ENCODE measurements around the gene GYPE.
"Not testable (repeated sequence)": the region's sequence is repeated elsewhere in the genome, so short reads cannot be mapped to it uniquely, and the experiment has no call there.

The GYPE gene

DNA sequence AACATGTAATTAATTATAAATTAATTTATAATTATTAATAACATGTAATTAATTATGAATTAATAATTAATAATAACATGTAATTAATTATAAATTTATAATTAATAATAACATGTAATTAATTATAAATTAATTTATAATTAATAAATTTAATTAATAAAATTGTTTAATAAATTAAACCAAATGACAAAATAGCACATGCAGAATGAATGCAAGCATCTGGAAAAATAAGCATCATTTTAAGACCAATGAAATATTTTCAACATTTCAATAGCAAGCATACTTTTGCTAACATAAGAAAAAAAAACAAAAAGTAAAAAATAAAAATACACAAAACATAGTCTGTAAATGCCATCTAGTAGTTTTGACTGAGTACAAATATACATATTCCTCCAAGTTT lies 21.8 kb downstream of the GYPE start (continued):
- TF ChIP-seq ZNF214 (tag by site-specific recombination; IDR thresholded peaks at IDR 0.05; ENCODE audit: borderline replicate concordance) (no peak), BCL11A (tag by site-specific recombination; IDR thresholded peaks at IDR 0.05; ENCODE audit: low read depth) (no peak), ZBTB20 (tag by site-specific recombination; IDR thresholded peaks at IDR 0.05) (no peak), BCL11B (tag by site-specific recombination; IDR thresholded peaks at IDR 0.05; ENCODE audit: low read depth) (no peak), TCF7L2 (IDR thresholded peaks at IDR 0.05; ENCODE audit: borderline replicate concordance, low read depth, low read length) (no peak)

DNA sequence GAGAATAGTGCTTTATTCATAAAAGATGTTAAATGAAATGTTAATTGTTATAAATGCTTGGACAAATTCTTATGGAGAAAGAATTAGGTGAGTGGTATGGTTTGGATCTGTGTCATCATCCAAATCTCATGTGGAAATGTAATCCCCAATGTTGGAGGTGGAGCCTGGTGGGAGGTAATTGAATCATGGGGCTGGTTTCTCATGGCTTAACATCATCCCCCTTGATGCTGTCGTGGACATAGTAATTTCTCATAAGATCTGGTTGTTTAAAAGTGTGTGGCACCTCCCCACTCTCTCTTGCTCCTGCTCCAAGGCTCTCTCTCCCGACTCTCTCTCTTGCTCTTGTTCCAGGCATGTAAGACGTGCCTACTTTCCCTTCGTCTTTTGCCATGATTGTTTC lies 22.5 kb downstream of the GYPE start:
- CTCF ChIA-PET = no interaction called here
- no peaks in the 10 kb centered on the region for H3K4me1 ChIP-seq (ENCODE audit: control insufficient read depth, insufficient read depth, low read length)
- POLR2A ChIA-PET = no interaction called here
- H3K4me3 ChIP-seq (ENCODE audit: low read depth, low read length) = no peak overlapping the region
- H3K9me3 ChIP-seq (ENCODE audit: control insufficient read depth, insufficient read depth, low read depth, low read length) = no peaks in the 10 kb centered on the region
- H3K27ac ChIP-seq (ENCODE audit: extremely low read depth, low read depth, low read length) = no peak overlapping the region
- H3K36me3 ChIP-seq (ENCODE audit: control insufficient read depth in 2 of 2, insufficient read depth in 1 of 2, low read length in 2 of 2) = no peaks in the 10 kb centered on the region
- TF ChIP-seq IKZF3 (tag by site-specific recombination; IDR thresholded peaks at IDR 0.05) (no peak), ZBTB21 (tag by site-specific recombination; IDR thresholded peaks at IDR 0.05) (no peak)
- TF ChIP-seq, protein P1, sequence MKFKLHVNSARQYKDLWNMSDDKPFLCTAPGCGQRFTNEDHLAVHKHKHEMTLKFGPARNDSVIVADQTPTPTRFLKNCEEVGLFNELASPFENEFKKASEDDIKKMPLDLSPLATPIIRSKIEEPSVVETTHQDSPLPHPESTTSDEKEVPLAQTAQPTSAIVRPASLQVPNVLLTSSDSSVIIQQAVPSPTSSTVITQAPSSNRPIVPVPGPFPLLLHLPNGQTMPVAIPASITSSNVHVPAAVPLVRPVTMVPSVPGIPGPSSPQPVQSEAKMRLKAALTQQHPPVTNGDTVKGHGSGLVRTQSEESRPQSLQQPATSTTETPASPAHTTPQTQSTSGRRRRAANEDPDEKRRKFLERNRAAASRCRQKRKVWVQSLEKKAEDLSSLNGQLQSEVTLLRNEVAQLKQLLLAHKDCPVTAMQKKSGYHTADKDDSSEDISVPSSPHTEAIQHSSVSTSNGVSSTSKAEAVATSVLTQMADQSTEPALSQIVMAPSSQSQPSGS (tag by site-specific recombination; IDR thresholded peaks at IDR 0.05; ENCODE audit: low read depth) = no peak

DNA sequence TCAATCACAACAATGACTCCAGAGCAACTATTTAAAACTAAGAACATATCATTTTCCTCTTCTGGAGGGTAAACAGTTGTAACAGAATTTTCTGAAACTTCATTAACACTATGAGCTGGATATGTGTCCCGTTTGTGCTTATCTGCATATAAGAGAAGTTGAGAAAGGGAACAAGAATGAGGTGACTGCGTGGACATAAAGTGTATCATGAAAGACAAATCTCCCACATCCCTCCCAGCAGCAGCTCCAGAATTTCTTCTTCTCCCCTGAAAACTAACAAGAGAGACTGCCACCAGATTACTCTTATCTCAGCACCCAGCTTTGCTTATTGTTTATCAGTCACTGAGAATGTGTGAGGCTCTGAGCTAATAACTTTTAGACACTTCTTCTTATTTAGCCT lies 25.8 kb downstream of the GYPE start:
- H3K27ac ChIP-seq (ENCODE audit: extremely low read depth, low read depth, low read length); H3K9me3 ChIP-seq (ENCODE audit: control insufficient read depth, insufficient read depth, low read depth, low read length); POLR2A ChIA-PET; H3K36me3 ChIP-seq (ENCODE audit: control insufficient read depth in 2 of 2, insufficient read depth in 1 of 2, low read length in 2 of 2); H3K4me3 ChIP-seq (ENCODE audit: low read depth, low read length); H3K4me1 ChIP-seq (ENCODE audit: control insufficient read depth, insufficient read depth, low read length); CTCF ChIA-PET: not testable (repeated sequence)

DNA sequence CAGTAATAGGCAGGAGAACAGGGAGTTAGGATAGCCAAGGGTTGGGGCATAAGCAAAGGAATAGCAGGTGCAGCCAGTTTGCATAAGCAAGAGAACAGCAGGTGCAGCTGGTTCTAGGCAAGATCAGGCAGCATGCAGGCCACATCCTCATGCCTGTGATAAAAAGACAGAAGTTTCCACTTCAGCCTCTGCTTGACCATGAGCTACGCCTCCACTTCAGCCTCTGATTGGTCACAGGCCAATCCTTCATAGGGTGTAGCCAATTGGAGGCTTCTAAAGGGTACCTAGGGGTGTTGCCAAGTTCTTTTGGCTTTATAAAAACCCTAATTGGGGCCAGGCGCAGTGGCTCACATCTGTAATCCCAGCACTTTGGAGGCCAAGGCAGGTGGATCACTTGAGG lies 30.0 kb downstream of the GYPE start:
- H3K36me3 ChIP-seq (ENCODE audit: control insufficient read depth in 2 of 2, insufficient read depth in 1 of 2, low read length in 2 of 2); H3K27ac ChIP-seq (ENCODE audit: extremely low read depth, low read depth, low read length); H3K4me1 ChIP-seq (ENCODE audit: control insufficient read depth, insufficient read depth, low read length); H3K4me3 ChIP-seq (ENCODE audit: low read depth, low read length); CTCF ChIA-PET; POLR2A ChIA-PET; H3K9me3 ChIP-seq (ENCODE audit: control insufficient read depth, insufficient read depth, low read depth, low read length): not testable (repeated sequence)

DNA sequence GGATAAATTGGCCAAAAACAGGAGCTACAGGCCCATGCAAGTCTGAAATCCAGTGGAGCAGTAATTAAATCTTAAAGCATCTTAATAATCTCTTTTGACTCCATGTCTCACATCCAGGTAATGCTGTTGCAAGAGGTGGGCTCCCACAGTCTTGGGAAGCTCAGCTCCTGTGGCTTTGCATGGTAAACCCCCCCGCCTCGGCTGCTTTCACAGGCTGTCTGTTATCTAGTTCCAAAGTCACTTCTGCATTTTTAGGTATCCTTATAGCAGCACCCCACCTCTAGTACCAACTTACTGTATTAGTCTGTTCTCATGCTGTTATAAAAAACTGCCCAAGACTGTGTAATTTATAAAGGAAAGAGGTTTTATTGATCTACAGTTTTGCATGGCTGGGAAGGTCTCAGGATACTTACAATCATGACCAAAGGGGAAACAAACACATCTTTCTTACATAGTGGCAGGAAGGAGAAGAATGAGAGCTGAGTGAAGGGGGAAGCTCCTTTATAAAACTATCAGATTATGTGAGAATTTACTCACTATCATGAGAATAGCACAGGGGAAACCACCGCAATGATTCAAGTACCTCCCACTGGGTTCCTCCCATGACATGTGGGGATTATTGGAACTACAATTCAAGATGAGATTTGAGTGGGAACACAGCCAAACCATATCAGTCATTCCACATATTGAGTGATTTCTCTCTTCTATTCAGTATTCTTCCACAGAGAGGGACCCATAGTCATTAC lies 34.7 kb downstream of the GYPE start:
- H3K4me1 ChIP-seq (ENCODE audit: control insufficient read depth, insufficient read depth, low read length); H3K4me3 ChIP-seq (ENCODE audit: low read depth, low read length); CTCF ChIA-PET; POLR2A ChIA-PET; H3K27ac ChIP-seq (ENCODE audit: extremely low read depth, low read depth, low read length); H3K36me3 ChIP-seq (ENCODE audit: control insufficient read depth in 2 of 2, insufficient read depth in 1 of 2, low read length in 2 of 2); H3K9me3 ChIP-seq (ENCODE audit: control insufficient read depth, insufficient read depth, low read depth, low read length): not testable (repeated sequence)

DNA sequence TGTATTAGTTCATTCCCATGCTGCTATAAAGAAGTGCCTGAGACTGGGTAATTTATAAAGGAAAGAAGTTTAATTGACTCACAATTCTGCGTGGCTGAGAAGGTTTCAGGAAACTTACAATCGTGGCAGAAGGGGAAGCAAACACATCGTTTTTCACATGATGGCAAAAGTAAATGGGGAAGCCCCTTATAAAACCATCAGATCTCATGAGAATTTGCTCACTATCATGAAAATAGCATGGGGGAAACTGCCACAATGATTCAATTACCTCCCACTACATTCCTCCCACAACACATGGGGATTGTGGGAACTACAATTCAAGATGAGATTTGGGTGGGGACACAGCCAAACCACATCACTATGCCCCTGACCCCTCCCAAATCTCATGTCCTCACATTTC lies 35.4 kb downstream of the GYPE start:
- H3K9me3 ChIP-seq (ENCODE audit: control insufficient read depth, insufficient read depth, low read depth, low read length); H3K4me3 ChIP-seq (ENCODE audit: low read depth, low read length); H3K27ac ChIP-seq (ENCODE audit: extremely low read depth, low read depth, low read length); H3K36me3 ChIP-seq (ENCODE audit: control insufficient read depth in 2 of 2, insufficient read depth in 1 of 2, low read length in 2 of 2); H3K4me1 ChIP-seq (ENCODE audit: control insufficient read depth, insufficient read depth, low read length); POLR2A ChIA-PET; CTCF ChIA-PET: not testable (repeated sequence)

DNA sequence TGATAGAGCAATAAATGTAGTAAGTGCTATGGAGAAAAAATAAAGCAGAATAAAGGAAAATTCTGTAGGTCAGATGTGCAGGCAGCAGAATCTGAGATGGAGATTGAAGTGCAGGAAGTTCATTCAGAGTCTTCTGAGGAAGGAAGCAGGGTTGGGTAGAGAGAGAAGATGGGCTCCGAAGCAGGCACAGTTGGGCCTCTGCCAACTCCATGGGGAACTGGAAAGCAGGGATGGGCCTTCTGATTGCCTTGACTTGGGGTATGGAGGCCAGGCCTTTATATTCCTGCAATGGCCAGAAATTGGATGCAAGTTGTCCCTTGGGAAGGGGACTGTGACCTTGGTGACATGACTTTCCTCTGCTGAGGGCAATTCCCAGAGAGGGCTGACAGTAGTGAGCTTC lies 42.6 kb downstream of the GYPE start:
- H3K9me3 ChIP-seq (ENCODE audit: control insufficient read depth, insufficient read depth, low read depth, low read length); H3K4me3 ChIP-seq (ENCODE audit: low read depth, low read length); POLR2A ChIA-PET; H3K27ac ChIP-seq (ENCODE audit: extremely low read depth, low read depth, low read length); H3K36me3 ChIP-seq (ENCODE audit: control insufficient read depth in 2 of 2, insufficient read depth in 1 of 2, low read length in 2 of 2); H3K4me1 ChIP-seq (ENCODE audit: control insufficient read depth, insufficient read depth, low read length); CTCF ChIA-PET: not testable (repeated sequence)
